Glomerular visceral epithelial cell (primary cell): ENCODE measurements around the gene STRBP.
"Not testable (repeated sequence)": the region's sequence is repeated elsewhere in the genome, so short reads cannot be mapped to it uniquely, and the experiment has no call there.

Experiments used
- DNase-seq: peaks from one replicate; pipeline ENCODE4 v3.0.0-alpha.2; 2016; ENCODE audit errors: extremely low spot score

The STRBP gene

GRCh38 chr9:123268465-123269259 is at the start of gene STRBP:
STRBP (minus strand) TSS chr9:123268586; CDS start chr9:123184134, 84,452 bp downstream.
- DNase-seq, result peak; percentile 93

DNA sequence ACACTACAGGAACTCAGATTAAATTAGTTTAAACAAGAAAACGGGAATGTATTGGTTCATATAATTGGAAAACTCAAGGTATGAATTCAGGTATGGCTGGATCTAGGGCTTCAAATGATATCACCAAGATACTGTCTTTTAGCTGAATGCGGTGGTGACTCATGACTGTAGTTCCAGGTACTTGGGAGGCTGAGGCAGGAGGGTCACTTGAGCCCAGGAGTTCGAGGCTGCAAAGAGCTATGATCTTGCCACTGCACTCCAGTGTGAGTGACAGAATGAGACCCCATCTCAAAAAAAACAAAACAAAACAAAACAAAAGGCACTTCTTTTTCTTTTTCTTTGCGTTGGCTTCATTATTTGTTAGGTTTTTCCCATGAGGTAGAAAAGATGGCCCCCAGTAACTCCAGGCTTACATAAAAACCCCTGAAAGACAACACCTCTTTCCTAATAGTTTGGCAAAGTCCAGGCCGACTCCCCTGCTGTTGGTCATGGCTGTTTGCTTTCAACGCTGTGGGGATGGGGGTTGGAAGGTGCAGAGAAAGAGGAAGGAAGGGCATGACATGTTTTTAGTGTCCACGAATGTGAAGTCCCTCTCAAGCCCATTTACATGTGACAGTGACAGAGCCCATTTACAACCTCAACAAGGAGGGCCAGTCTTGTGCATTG is 47.8 kb upstream of the STRBP start:
- no peak for DNase-seq

DNA sequence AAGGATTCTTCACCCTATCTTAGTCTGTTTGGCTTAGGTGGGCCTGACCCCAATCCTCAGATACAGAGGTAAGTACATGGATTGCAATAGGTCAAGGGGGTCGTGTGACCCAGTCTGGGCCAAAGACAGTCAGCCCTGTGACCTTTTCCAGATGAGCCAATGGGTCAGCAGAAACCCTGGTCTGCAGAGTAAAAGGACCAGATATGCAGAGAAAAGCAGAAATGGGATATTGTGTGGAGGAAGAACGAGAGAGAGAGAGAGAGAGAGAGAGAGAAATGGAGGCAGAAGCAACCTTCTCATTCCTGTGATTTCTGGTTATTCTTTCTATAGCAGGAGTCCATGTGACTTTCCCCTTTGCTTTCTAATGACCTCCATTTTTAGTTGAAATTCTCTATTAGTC is 47.2 kb upstream of the STRBP start:
- no peak for DNase-seq

DNA sequence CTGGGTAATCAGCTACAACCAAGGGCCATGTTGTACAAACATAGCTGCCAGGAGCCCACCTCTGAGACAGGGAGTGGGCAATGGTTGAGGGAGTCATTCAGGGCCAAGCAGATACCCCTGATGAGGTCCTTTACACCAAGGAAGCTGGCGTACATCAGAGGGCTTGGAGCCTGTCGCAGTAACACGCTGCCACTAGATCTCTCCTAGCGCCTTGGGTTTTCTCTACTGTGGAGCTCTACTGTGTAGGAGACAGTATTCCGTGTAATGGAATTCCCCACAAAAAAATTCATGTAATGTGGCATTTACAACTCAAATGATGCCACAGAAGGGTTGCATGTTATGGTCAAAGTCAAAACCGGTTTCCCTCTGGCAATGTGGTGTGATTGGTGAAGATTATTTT is 46.2 kb upstream of the STRBP start:
- no peak for DNase-seq

- DNase-seq, result no peak
These were observed 44.0 kb upstream of the STRBP start for GRCh38 chr9:123312306-123312877.

- no peak for DNase-seq
These were observed 42.9 kb upstream of the STRBP start for GRCh38 chr9:123311250-123311752.

DNA sequence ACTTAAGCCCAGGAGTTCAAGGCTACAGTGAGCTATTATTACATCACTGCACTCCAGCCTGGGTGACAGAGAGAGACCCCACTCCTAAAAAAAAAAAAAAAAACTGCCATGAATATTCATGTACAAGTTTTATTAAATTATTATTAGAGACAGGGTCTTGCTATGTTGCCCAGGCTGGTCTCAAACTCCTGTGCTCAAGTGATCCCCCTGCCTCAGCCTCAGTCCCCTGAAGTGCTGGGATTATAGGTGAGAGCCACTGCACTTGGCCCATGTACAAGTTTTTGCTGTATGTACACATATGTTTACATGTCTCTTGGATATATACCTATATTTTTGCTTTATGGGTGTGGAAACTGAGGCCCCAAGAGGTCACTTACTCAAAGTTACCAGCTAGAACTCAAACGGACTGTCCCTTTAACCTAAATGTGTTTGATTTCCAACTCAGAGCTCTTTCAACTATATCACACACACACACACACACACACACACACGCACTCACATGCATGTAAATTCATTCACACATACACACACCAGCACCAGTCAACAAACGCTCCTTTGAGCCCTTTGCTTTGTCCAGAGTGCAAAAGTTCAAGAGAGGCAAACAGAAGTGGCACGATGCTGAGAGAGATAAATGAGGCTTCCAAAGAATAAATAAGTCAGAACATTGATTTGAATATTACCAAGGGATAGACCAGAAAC is 42.3 kb upstream of the STRBP start:
- DNase-seq, result no peak

- no peak for DNase-seq
These were observed 41.2 kb upstream of the STRBP start for GRCh38 chr9:123309611-123310010.

GRCh38 chr9:123305879-123306278 is 37.5 kb upstream of the STRBP start:
- no peak for DNase-seq

DNA sequence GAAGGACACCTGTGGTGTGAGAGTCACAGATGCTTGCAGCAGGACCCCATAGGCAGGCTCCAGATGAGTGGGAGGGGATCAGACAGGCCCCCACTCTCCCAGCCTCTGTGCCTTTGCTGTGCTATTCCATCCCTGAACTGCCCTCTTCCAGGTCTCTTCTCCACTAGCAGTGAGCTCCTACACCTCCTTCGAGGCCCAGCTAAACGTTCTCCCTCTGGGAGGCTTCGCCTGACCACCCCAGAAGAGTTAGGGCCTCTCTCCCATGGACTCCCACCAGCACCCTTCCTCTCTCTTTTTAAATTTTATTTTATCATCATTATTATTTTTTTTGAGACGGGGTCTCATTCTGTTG is 35.9 kb upstream of the STRBP start:
- DNase-seq, result no peak

- DNase-seq, result no peak
These were observed 34.2 kb upstream of the STRBP start for GRCh38 chr9:123302348-123303214.

DNA sequence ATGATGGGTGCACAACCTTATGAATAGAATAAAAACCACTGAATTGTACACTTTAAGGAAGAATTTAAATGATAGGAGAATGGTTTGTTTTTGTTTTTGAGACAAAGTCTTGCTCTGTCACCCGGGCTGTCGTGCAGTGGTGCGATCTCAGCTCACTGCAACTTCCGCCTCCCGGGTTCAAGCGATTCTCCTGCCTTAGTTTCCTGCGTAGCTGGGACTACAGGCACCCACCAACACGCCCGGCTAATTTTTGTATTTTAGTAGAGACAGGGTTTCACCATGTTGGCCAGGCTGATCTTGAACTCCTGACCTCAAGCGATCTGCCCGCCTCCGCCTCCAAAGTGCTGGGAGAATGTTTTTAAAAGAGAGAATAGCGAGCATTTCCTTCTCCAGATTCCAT is 33.5 kb upstream of the STRBP start:
- DNase-seq, result not testable (repeated sequence)

DNA sequence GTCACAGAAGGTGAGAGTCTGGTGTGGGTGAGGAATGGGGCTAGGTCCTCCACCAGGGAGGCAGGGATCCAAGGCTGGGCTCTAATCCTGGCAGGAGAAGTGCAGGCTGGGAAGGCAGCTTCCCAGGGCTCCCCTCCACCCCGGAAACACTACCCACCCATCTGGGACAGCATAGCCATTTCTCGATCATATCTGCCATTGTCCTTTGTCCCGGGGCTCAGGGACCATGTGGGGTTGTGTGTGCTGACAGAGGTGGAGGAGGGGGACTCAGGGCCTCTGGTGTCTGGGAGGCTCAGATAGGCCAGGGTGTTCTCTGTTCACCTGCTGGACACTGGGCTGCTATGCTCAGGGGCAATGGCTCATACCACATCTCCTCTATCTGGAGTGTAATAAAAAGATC is 32.2 kb upstream of the STRBP start:
- no peak for DNase-seq

GRCh38 chr9:123299558-123300126 is 31.3 kb upstream of the STRBP start:
- DNase-seq, result no peak

- DNase-seq, result no peak
These were observed 27.8 kb upstream of the STRBP start for GRCh38 chr9:123296174-123296573.

- DNase-seq, result no peak
These were observed 23.4 kb upstream of the STRBP start for GRCh38 chr9:123291736-123292135.

DNA sequence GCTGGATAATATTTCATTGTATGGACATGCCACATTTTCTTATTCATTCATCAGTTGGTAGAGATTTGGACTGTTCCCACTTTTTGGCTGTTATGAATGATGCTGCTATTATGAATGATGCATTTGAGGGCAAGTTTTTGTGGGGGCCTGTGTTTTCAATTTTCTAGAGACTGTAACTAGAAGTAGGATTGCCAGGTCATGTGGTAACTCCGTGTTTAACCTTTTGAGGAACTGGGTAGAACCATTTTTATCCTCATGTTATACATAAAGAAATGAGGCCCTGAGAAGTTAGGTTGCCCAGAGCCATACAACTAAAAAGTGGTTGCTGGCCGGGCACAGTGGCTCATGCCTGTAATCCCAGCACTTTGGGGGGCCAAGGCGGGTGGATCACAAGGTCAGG is 22.4 kb upstream of the STRBP start:
- no peak for DNase-seq

DNA sequence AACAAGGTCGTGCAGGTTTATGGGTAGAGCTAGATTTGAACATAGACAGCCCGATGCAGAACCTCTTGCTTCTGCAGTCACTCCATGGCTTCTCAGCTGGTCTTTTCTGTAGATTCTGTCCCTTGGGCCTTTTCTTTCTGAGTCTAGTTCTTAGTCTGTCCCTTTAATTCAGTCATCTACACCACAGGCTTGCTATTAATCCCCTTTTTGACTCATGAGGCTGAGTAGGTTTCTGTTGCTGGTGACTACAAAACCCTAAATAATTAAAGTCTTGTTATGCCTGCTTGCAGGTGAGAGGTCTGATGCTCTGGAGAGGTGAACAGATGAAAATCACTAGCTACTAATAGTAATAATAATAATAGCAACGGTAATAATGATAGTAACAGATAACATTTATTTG is 19.3 kb upstream of the STRBP start:
- no peak for DNase-seq

DNA sequence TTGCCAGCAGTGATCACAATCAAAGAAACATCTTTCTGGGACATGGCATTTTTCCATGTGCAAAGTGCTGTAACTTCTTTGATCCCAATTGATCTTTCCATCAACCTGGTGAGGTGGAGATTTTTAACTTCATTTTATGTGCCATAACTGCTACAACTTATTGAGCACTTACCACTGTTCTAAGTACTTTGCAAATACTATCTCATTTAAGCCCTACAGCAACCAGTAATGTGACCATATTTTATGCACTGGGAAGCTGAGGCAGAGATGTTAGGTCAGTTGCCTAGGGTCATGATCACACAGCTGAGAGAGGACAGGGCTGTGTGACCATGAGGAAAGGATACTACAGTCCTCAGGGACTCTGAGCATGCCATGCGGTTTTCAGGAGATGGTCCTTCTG is 17.9 kb upstream of the STRBP start:
- no peak for DNase-seq

- no peak for DNase-seq
These were observed 16.3 kb upstream of the STRBP start for GRCh38 chr9:123284656-123285055.

DNA sequence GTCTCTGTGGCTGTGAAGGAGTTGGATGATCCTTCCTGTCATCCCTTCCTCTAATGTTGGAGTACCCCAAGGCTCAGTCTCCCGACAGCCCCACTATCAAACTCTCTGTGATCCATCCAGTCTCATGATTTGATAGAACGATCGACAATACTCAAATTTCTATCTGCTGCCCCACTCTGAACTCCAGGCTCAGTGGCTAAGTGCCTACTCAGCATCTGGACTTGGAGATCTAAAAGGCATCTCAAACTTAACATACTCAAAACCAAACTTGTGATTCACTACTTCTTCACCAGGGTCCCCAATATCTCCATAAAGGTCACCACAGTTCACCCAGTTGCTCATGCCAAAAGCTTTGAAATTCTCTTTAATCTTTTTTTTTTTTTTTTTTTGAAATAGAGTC is 15.1 kb upstream of the STRBP start:
- DNase-seq, result no peak
